Measurements from ENCODE around the gene SLC13A2. TPM values are rescaled to one million over a fixed set of nuclear protein-coding genes. Genes with fewer than 3 reads are reported as not detected.

Gene SLC13A2
- total RNA-seq, 4 donors from 2014 or later: not detected

DNA sequence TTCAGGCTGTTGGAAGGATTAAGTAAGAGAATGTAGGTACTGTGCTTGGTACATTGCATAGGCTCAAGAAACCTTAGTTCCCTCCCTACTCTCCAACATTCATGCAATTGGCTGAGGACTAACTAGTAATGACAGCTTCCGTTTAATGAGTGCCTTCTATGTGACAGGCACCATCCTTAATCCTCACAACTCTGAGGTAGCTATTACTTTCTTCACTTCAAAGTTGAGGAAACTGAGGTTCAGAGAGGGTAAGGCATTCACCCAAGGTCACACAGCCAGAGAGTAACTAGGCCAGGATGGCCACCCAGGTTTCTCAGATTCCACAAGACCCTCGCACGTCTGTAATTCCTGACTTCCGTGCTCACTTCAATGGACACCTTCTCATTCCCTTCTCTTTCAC lies 56.8 kb downstream of the SLC13A2 start:
- ATAC-seq (ENCODE audit: low FRiP score) (no peak), DNase-seq (ENCODE audit: low spot score) (no peak)
- TF ChIP-seq CTCF (IDR thresholded peaks at IDR 0.05): no peak

- ATAC-seq (ENCODE audit: low FRiP score) (no peak), DNase-seq (ENCODE audit: low spot score) (no peak)
- TF ChIP-seq CTCF (IDR thresholded peaks at IDR 0.05): no peak
These were observed 57.5 kb downstream of the SLC13A2 start for GRCh38 chr17:28530926-28531325.

GRCh38 chr17:28532050-28532960 lies 58.9 kb downstream of the SLC13A2 start:
- ATAC-seq (ENCODE audit: low FRiP score) (no peak), DNase-seq (ENCODE audit: low spot score) (no peak)
- no peak for TF ChIP-seq CTCF (IDR thresholded peaks at IDR 0.05)

DNA sequence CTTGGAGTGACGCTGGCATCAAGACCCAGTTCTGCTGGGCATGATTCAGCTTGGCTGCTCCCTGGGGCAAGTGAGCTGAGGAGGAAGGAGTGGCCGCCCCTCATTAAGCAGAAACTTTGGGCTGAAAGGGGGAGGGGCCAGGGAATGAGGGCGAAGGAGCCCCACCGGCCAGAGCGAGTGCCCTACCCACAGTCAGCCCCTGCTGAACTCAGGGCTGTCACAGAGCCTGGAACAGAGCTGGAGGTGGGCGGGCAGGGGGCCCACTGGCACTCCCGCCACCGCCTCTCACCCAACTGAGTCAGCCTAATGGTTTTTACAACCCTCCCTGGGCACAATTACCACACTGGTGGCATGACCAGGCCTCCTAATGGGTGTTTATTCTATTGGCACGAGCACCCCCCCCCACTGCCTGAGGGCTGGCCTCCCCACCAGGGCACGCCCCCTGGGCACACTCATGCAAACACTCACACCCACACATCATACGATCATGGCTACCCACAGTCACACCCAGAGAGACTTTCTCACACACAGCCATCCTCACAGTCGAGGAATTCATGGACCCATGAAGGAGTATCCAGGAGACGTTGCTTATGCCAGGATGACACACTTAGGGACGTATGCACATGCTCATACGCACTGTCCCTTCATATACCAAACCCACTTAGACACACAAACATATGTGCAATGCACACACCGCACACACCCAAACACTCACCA lies 59.8 kb downstream of the SLC13A2 start:
- no peak for DNase-seq (ENCODE audit: low spot score)
- ATAC-seq (ENCODE audit: low FRiP score): no peak
- TF ChIP-seq CTCF (IDR thresholded peaks at IDR 0.05): no peak

GRCh38 chr17:28534740-28535375 lies 61.4 kb downstream of the SLC13A2 start:
- ATAC-seq (ENCODE audit: low FRiP score) (no peak), DNase-seq (ENCODE audit: low spot score) (no peak)
- no peak for TF ChIP-seq CTCF (IDR thresholded peaks at IDR 0.05)

DNA sequence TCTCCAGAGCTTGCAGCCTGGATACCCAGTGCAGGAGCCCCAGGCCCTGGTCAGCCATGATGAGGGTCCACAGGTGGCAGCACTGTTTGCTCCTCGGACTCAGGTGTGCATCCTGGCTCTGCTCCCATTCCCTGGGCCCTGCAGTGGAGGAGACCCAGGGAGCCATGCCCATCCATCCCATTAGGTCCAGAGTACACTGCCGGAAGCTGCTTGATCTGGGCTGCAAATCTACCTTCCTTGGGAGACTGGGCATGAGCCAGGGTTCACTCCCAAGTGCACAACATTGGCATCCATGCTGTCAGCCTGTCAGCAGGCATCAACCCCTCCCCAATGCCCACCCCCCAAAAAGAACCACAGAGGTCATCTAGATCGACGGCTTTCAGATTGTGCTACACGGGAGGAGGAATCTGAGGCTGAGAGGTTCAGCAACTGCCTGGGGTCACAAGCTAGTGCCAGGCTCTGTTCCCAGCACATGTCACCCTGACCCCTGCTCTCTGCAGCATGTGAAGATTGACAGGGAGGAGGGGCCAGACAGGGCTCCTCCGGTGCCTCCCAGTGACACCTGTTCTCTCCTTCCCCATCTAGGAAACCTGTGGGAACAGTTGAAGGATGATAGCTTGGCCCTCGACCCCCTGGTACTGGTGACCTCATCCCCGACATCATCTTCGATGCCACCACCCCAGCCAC lies 63.2 kb downstream of the SLC13A2 start:
- no peak for TF ChIP-seq CTCF (IDR thresholded peaks at IDR 0.05)
- ATAC-seq (ENCODE audit: low FRiP score) (no peak), DNase-seq (ENCODE audit: low spot score) (no peak)

Measured in omental fat pad (tissue), 4 donors.